ENCODE data around the gene ISCA1.
A peak's percentile ranks its signal among the peaks of the same experiment; 100 is the strongest.

Gene ISCA1

DNA sequence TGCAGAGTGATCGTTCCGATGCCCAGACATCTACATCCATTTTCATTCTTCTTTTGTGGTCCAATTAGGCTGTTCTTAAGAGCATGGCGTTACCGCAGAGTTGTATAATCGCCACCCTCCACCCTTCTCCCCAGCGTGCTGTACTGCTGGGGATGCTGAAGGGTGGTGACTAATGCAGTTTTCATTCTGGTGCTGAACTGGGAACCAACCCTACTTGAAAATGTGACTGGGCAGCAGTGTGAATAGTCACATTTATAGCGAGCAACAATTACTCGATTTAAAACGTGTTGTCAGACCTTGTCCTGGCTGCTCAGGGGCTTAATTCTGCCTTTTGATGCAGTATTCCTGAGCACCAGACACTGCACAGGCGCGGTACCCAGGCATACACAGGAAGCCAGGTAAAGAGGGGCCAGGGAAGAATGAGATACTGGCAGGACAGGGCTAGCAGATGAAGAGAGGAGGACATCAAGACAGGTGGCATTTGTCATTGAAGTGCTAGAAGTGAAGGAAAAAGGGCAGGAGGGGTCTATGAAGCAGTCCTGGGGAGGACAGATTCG, 719 bp upstream of the ISCA1 start:
- DNase-seq, result peak; percentile 73

- no peak for DNase-seq
Measured at GRCh38 chr9:86281593-86282076, 703 bp downstream of the ISCA1 start.

DNA sequence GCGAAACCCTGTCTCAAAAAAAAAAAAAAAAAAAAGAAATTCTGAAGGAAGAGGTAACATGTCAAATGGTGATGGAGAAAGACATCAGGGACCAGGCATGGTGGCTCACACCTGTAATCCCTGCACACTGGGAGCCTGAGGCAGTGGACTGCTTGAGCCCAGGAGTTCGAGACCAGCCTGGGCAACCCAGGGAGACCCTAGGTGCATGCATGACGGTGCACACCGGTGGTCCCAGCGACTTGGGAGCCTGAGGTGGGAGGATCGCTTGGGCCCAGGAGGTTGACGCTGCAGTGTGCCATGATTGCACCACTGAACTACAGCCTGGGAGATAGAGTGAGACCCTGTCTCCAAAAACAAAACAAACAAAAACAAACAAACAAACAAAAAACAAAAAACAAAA, 1.8 kb downstream of the ISCA1 start:
- no peak for DNase-seq

DNA sequence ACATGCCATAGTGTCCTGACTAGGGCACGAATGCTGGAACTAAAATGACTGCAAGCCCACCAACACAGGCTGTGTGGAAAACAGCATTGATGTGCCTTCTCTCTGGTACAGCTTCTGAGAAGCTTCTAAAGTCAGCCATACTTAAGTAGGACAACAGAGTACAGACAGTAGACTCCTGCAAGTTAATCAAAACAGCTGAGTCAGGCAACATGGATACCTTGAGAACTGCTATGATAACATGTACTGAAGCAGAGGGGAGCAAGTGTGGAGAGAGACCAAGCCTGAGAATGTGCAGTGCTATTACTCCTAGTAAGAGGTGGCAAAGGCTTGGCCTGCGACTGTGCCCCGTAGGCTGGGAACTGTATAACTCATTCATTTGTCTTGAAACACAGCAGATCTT, 2.5 kb downstream of the ISCA1 start:
- no peak for DNase-seq

GRCh38 chr9:86277072-86277471, 5.3 kb downstream of the ISCA1 start:
- DNase-seq, result no peak

GRCh38 chr9:86275962-86276361, 6.4 kb downstream of the ISCA1 start:
- no peak for DNase-seq

DNA sequence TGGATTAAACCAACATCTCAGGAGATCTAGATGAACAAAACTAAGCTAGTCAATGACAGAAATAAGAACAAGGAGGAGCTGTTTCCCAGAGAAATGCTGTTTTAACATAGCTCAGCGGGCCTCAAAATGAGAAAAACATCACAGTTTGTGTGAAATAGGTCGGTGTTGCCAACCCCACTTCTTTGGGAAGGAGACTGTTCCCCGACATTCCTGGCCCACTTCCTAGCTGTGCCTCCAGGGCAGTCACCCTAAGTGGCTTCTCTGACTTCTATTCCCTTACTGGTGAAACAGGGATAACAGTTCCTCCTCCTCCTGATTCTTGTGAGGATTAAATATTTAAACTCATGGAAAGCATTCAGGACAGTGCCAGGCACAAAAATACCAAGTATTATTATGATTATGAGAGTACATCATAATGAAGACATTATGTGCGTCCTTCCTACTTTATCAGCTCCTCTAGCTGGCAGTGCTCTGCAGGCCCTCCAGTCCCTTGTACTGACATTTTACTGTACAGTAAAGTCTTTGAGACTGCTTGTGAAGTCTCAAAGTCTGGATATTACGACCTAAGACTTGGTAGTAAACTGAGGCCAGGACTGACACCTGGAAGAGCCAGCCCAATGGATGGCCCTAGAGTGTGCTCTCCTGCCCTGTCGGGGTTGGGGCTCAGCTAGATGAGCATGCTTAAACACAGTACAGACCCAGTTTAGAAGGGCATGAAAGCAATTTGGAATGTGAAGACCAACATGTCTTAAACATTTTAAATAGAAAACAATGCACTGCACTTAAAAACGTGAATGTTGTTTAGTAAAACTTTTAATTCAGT, 7.3 kb downstream of the ISCA1 start:
- no peak for DNase-seq

DNA sequence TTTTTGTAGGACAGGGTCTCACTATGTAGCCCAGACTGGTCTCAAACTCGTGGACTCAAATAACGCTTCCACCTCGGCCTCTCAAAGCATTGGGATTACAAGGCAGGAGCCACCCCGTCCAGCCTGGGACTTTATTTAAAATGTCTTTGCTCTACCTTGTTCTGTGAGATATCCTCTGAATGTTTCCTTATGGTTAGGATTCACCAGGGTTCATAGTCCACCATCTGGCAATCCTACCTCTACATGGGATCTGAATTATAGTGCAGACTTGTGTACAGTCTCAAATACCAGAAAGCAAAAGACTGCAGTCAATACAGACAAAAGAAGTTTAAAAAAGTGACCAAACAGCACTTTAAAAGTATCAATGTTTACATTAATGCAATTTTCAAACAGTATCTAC, 10.1 kb downstream of the ISCA1 start:
- DNase-seq, result no peak

GRCh38 chr9:86263876-86264275, 18.5 kb downstream of the ISCA1 start:
- no peak for DNase-seq

DNA sequence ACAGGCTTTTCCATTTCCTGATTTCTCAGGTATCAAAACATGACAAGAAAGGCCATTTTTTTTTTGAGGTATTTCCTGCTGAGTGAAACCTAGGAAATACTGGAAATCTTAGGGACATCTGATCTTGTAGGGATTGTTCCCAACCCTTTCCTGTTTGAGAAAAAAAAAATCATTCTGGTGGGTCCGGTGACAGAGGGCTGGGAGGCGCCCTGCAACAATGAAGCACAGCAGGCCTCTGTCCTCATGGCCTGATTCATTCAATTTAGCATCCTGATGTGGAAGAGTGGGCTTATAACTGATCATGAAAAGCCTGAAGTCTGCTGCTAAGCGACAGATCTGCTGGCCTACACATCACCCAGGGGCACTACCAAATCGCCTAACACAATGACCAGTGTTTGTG, 19.8 kb downstream of the ISCA1 start:
- no peak for DNase-seq

- DNase-seq, result no peak
Measured at GRCh38 chr9:86259557-86259956, 22.8 kb downstream of the ISCA1 start, which contains the start of gene C9orf153. Gene C9orf153 (minus strand): TSS chr9:86259657. CDS start chr9:86229603, 30,054 bp downstream.

GRCh38 chr9:86257391-86257790, 24.9 kb downstream of the ISCA1 start:
- DNase-seq, result no peak

- no peak for DNase-seq
Measured at GRCh38 chr9:86256653-86257052, 25.7 kb downstream of the ISCA1 start.

DNA sequence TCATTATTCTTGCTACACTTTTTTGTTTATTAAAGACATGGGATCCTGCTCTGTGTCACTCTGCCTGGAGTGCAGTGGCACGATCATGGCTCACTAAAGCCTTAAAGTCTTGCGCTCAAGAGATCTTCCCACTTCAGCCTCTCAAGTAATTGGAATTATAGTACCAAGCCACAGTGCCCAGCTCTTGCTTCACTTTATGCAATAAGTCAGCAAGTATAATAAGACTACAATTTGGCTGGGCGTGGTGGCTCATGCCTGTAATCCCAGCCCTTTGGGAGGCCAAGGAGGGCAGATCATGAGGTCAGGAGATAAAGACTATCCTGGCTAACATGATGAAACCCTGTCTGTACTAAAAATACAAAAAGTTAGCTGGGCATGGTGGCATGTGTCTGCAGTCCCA, 28.8 kb downstream of the ISCA1 start:
- DNase-seq, result no peak

DNA sequence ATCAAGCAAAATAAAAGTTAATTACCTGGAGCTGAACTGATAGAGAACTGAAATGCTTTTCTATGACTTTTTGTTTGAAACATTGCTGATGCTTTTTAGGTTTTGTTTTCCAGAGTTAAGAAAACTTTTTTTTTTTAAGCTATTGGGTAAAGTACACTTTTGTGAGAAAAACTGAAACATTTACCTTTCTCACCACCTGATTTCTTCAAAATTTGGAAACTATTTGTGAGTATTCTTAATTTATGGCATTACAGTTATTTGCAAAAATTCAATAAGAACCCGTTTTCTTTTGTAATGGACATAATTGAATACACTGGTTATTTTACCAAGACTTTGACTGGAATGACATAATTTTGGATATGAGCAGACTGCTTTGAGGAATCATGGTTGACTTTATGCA, 29.5 kb downstream of the ISCA1 start:
- DNase-seq, result no peak

DNA sequence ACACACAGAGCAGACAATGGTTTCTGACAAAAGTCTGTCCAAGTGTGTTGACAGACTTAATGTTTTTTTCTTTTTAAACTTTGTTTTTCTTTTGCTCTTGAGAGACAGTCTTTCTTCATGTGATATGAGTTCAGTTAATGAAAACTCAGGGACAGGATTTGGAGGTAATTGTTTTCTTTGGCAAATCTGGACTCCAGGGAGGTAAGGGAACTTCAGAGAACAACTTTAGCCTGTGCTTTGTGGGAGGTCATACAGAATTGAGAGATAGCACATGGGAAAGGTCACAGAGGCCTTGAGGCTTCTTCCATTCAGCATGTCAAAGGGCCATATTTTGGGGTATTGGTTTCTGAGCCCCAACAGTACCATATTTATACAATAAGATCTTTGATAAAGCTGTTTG, 32.2 kb downstream of the ISCA1 start:
- no peak for DNase-seq

GRCh38 chr9:86248746-86249145, 33.6 kb downstream of the ISCA1 start:
- no peak for DNase-seq

- DNase-seq, result no peak
Measured at GRCh38 chr9:86246752-86247161, 35.6 kb downstream of the ISCA1 start.

GRCh38 chr9:86242071-86242470, 40.3 kb downstream of the ISCA1 start:
- no peak for DNase-seq

GRCh38 chr9:86241216-86241615, 41.1 kb downstream of the ISCA1 start:
- DNase-seq, result no peak

DNA sequence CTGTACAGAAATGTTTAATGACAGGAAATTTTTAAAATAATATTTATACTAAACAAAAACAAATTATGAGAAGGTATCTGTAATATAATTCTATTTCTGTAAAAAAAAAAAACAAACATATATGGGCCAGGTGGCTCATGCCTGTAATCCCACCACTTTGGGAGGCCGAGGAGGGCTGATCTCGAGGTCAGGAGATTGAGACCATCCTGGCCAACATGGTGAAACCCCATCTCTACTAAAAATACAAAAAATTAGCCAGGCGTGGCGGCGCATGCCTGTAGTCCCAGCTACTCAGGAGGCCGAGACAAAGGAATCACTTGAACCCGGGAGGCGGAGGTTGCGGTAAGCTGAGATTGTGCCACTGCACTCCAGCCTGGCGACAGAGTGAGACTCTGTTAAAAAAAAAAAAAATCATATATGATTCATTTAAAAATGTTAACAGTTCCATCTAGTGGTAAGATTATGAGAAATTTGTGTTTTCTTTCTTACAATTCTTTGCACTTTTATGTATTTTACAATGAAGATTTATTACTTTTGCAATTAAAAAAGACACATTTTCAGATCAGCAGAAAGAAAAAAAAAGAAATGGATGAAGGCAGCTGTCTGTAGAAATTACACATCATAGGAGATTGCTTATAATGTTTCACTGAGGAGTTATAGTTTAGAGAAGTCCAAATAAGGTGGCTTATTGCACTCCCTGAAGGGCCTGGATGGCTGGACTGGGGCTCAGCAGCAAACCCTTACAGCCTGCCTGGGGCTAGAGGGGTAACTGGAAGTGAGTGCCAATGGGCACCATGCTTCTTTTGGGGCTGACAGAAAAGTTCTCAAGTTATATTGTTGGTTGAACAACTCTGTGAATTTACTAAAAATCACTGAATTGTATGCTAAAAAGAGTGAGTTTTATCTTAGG, 43.2 kb downstream of the ISCA1 start:
- DNase-seq, result no peak

DNA sequence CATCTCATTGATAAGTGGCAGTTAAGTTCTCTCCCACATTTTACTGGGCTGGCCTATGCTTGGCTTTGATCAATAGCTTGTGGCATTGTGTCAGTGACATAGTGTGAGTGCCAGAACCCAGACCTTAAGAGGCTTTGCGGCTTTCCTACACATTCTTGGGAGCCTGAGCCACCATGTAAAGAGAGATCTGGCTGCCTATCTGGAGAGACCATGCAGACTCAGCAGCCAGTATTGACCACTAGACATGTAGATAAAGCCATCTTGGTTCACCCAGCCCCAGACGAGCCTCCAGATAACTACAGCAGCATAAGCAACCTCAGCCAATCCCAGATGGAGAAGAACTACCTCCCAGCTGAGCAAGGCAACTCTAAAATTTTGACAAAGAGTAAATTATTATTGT, 51.5 kb downstream of the ISCA1 start:
- no peak for DNase-seq

GRCh38 chr9:86222667-86223066, 59.7 kb downstream of the ISCA1 start:
- no peak for DNase-seq

DNA sequence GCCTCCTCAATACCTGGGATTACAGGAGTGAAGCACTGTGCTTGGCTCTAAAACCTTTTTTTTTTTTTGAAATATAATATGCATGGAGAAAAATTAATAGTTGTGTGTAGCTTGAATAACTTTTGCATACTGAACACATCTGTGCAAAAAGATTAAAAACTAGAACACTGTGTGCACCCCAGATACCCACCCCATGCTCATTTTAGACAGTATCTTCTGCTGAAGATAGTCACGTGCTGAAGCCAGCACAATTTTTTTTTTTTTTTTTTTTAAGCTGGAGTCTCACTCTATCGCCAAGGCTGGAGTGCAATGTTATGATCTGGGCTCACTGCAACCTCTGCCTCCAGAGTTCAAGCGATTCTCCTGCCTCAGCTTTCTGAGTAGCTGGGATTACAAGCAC, 62.7 kb downstream of the ISCA1 start:
- DNase-seq, result no peak
